Esophagus squamous epithelium (tissue), 5 donors: ENCODE measurements around the gene GNAI1. TPM values are rescaled to one million over a fixed set of nuclear protein-coding genes. Genes with fewer than 3 reads are reported as not detected.

ENCODE experiments used
- DNase-seq: peaks from one replicate; lab custom pipeline; 2025; lab: John Stamatoyannopoulos, UW
- H3K27ac ChIP-seq, 4 donors: fragments of 200-600 bp; sonication (generic); one replicate each; pipeline ENCODE4 v1.5.1; 2016 to 2019; ENCODE audit warnings: mild to moderate bottlenecking in 1 of 4
- H3K27me3 ChIP-seq, 4 donors: fragments of 200-600 bp; sonication (generic); 1 replicate in 3 of 4; 2 replicates in 1 of 4; pipeline versions ENCODE4 v1.5.1 to v1.6.0; 2017 to 2021; ENCODE audit warnings: antibody characterized with exemption in 1 of 4
- H3K36me3 ChIP-seq, 3 donors: fragments of 200-600 bp; sonication (generic); one replicate each; pipeline ENCODE4 v1.5.1; 2016 to 2019
- H3K4me1 ChIP-seq, 3 donors: fragments of 200-600 bp; sonication (generic); one replicate each; pipeline ENCODE4 v1.5.1; 2017 to 2019
- H3K4me3 ChIP-seq, 4 donors: fragments of 200-600 bp; sonication (generic); 1 replicate in 3 of 4; 2 replicates in 1 of 4; pipeline ENCODE4 v1.5.1; 2016 to 2019; ENCODE audit warnings: mild to moderate bottlenecking in 2 of 4, moderate library complexity in 1 of 4
- H3K9me3 ChIP-seq, 3 donors: fragments of 200-600 bp; sonication (generic); one replicate each; pipeline ENCODE4 v1.5.1; 2016 to 2019
- CTCF ChIP-seq, 6 experiments: fragments of 450-650 bp in 4 of 6; fragments of 200-600 bp in 2 of 6; sonication (generic) in 2 of 6; IDR thresholded peaks; one replicate each; pipeline ENCODE4 v1.5.1; 2016 to 2019; ENCODE audit warnings: antibody characterized with exemption in 6 of 6, mild to moderate bottlenecking in 4 of 6, moderate library complexity in 4 of 6
- POLR2A ChIP-seq, 4 donors: fragments of 450-650 bp; IDR thresholded peaks; one replicate each; pipeline ENCODE4 v1.6.1; 2017; ENCODE audit warnings: antibody characterized with exemption in 4 of 4, mild to moderate bottlenecking in 4 of 4, moderate library complexity in 3 of 4
- WGBS, 2 donors: methylation state at CpG; one replicate each; pipeline ENCODE4 v1.1.5; 2018; 5-methylcytosine and 5-hydroxymethylcytosine counted together
- intact Hi-C: fragments of 100-400 bp; cut with DNase I; formaldehyde crosslinking; loops from one replicate; pipeline ENCODE4 v1.15.0; 2022
- total RNA-seq, 4 donors: library from RNA; depleted of rRNA; stranded (reverse); fragments of >200 nt; gene quantifications; one replicate each; pipeline ENCODE4 v1.1.0, GENCODE V29; 2016
- donor health status: DM: yes; HTN: yes; CAD: no.

The GNAI1 gene
- total RNA-seq, 4 donors from 2014 or later: 27.3 to 46.3 (median 38.8) TPM

DNA sequence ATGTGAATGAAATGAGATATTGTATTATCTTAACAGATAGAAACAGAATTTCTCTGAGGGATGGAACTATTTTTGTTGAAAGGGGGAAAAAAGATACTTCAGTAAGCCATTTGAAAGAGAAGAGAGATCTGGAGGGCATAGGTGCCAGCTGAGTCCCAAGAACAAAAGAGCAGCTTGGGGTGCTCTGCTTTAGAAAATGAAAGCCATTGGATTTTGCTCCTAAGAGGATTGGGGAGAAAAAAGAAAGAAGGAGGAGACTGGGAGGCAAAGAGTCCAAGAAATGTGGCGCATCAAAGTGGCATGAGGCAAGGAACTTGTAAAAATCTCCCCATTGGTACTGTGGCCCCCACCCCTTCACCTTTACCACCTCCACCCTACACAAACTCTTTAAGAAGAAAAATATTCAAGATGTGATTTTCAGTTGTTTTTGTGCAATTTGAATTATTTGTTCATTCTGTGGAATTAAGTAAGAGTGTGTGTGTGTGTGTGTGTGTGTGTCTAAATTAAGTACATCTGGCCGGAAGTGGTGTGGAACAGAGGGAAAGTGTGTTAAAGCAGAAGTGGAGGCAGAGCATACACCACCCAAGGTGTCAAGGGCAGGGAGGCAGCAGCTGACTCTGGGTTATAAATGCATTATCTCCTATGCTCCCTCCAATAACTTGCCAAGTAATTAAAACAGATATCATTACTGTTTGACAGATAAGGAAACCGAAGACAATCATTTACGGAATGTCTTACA, 9.9 kb upstream of the GNAI1 start:
- 67 to 79% methylated on average over 4 of the region's 4 CpGs for WGBS, 2 donors
- Histone ChIP-seq H3K27ac (no peak overlapping the region), H3K36me3 (no peaks in the 10 kb centered on the region), H3K9me3 (no peaks in the 10 kb centered on the region), H3K27me3 (no peaks in the 10 kb centered on the region), H3K4me1 (peaks cover 0 to 5% (median 0%) of the 10 kb centered on the region in 3 donors), H3K4me3 (no peak overlapping the region)
- no peak for DNase-seq
- intact Hi-C loops: no loop called here
- TF ChIP-seq POLR2A (IDR thresholded peaks at IDR 0.05) (no peak), CTCF (IDR thresholded peaks at IDR 0.05) (no peak)

DNA sequence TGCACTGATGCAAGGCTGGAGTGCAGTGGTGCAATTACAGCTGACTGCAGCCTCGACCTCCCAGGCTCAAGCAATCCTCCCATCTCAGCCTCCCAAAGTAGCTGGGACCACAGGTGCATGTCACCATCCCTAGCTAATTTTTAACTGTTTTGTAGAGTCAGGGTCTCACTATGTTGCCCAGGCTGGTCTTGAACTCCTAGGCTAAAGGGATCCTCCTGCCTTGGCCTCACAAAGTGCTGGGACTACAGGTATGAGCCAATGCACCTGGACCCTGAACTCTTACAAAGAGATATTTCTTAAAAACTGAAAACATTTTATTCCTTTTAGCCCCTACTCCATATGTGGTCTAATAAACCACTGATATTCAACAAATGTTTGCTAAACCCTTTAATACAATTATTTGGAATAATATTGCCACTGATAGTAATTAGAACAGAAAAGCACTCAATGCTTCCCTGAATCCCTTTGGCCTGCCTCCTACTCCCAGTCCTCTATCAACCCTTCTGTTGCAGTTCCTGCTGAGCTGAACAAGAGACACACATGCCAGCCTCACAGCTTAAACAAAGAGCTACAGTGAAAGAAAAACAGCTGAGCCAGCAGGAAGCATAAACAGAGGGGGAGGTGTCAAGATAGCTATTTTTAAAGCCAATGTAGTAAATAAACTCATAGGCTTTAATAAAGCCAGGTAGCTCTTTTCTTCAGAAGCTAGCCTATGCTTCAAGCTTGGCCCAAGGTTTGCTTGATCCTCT, 7.0 kb upstream of the GNAI1 start:
- Histone ChIP-seq H3K4me3 (no peak overlapping the region), H3K27ac (no peak overlapping the region), H3K27me3 (no peaks in the 10 kb centered on the region), H3K9me3 (no peaks in the 10 kb centered on the region), H3K4me1 (peaks cover 0 to 5% (median 0%) of the 10 kb centered on the region in 3 donors), H3K36me3 (no peaks in the 10 kb centered on the region)
- no peak for TF ChIP-seq POLR2A (IDR thresholded peaks at IDR 0.05)
- TF ChIP-seq CTCF (IDR thresholded peaks at IDR 0.05): no peak
- no peak for DNase-seq
- 40 to 88% methylated on average over 1 of the region's 1 CpG for WGBS, 2 donors
- intact Hi-C loops: no loop called here

GRCh38 chr7:80128918-80129317, 5.7 kb upstream of the GNAI1 start:
- Histone ChIP-seq H3K4me1 (peaks cover 0 to 16% (median 6%) of the 10 kb centered on the region in 3 donors), H3K27ac (no peak overlapping the region), H3K9me3 (no peaks in the 10 kb centered on the region), H3K27me3 (no peaks in the 10 kb centered on the region), H3K4me3 (no peak overlapping the region), H3K36me3 (no peaks in the 10 kb centered on the region)
- intact Hi-C loops: no loop called here
- TF ChIP-seq CTCF (IDR thresholded peaks at IDR 0.05) (no peak), POLR2A (IDR thresholded peaks at IDR 0.05) (no peak)
- DNase-seq: no peak
- WGBS, 2 donors: 81 to 84% methylated on average over 3 of the region's 3 CpGs

- Histone ChIP-seq H3K4me1 (peaks cover 0 to 21% (median 7%) of the 10 kb centered on the region in 3 donors), H3K4me3 (no peak overlapping the region), H3K9me3 (no peaks in the 10 kb centered on the region), H3K27ac (no peak overlapping the region), H3K36me3 (no peaks in the 10 kb centered on the region), H3K27me3 (no peaks in the 10 kb centered on the region)
- TF ChIP-seq CTCF (IDR thresholded peaks at IDR 0.05) (no peak), POLR2A (IDR thresholded peaks at IDR 0.05) (no peak)
- intact Hi-C loops: no loop called here
- DNase-seq: no peak
Measured at GRCh38 chr7:80129785-80130184, 4.8 kb upstream of the GNAI1 start.
